ENCODE measurements around the gene IL15RA.
"Not testable (repeated sequence)": the region's sequence is repeated elsewhere in the genome, so short reads cannot be mapped to it uniquely, and the experiment has no call there.

Gene IL15RA

DNA sequence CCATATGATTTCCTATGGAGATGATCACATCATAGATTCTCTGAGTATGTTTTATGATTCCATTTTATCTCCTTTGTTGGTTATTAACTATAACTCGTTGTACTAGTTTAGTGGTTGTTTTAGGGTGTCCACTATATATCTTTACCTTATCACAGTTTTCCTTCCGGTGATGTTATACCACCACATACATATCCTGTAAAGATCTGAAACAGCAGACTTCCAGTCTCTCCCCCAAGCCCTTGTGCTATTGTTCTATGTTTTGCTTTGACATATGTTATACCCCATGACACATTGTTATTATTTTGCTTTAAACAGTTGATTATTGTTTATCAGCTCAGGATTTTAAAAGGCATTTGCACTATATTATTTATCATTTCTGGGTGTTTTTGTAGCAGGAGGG, 7.3 kb downstream of the IL15RA start:
- DNase-seq (ENCODE audit: low spot score) = no peak

GRCh38 chr10:5968681-5969453, 8.5 kb downstream of the IL15RA start:
- DNase-seq (ENCODE audit: low spot score) = no peak

DNA sequence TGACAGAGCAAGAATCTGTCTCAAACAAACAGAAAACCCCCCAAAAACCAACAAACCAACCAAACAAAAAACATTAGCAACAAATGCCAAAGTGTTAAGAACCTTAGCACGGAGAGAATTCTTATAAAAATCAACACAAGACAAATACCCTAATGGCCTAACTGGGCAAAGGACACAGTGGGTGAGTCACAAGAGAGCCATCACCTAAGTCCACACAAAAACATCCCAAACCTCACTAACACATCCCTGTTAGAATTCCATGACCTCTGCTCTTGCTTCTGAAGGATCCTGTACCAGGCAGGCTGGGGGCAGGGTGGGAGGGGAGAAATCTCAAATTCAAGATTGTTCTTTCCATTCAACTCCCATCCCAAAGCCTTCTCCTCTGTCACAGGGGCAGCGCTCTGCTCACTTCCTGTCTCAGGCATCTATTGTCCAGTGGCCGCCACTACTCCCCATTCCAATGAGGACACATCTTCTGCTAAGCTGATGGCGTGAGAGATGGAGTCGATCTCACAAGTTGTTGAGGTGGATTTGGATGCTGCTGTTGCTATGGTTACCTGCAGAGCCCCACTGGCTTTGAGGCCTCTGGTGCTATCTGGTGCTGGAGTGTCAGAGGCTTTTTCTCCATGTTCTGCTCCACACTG, 9.2 kb downstream of the IL15RA start:
- no peak for DNase-seq (ENCODE audit: low spot score)

GRCh38 chr10:5965266-5965665, 12.1 kb downstream of the IL15RA start:
- DNase-seq (ENCODE audit: low spot score) = no peak

- DNase-seq (ENCODE audit: low spot score) = no peak
Observed at GRCh38 chr10:5964736-5965135, 12.6 kb downstream of the IL15RA start.

GRCh38 chr10:5963591-5963990, 13.8 kb downstream of the IL15RA start:
- no peak for DNase-seq (ENCODE audit: low spot score)

GRCh38 chr10:5963071-5963470, 14.3 kb downstream of the IL15RA start:
- DNase-seq (ENCODE audit: low spot score) = no peak

GRCh38 chr10:5962358-5962940, 14.9 kb downstream of the IL15RA start:
- DNase-seq (ENCODE audit: low spot score) = not testable (repeated sequence)

GRCh38 chr10:5961405-5962100, 15.8 kb downstream of the IL15RA start:
- no peak for DNase-seq (ENCODE audit: low spot score)

DNA sequence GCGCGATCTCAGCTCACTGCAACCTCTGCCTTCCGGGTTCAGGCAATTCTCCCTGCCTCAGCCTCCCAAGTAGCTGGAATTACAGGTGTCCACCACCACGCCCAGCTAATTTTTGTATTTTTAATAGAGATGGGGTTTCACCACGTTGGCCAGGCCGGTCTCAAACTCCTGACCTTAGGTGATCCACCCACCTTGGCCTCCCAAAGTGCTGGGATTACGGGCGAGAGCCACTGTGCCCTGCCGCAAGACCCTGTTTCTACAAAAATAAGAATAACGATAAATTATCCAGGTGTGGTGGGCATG, 16.4 kb downstream of the IL15RA start:
- DNase-seq (ENCODE audit: low spot score) = not testable (repeated sequence)

DNA sequence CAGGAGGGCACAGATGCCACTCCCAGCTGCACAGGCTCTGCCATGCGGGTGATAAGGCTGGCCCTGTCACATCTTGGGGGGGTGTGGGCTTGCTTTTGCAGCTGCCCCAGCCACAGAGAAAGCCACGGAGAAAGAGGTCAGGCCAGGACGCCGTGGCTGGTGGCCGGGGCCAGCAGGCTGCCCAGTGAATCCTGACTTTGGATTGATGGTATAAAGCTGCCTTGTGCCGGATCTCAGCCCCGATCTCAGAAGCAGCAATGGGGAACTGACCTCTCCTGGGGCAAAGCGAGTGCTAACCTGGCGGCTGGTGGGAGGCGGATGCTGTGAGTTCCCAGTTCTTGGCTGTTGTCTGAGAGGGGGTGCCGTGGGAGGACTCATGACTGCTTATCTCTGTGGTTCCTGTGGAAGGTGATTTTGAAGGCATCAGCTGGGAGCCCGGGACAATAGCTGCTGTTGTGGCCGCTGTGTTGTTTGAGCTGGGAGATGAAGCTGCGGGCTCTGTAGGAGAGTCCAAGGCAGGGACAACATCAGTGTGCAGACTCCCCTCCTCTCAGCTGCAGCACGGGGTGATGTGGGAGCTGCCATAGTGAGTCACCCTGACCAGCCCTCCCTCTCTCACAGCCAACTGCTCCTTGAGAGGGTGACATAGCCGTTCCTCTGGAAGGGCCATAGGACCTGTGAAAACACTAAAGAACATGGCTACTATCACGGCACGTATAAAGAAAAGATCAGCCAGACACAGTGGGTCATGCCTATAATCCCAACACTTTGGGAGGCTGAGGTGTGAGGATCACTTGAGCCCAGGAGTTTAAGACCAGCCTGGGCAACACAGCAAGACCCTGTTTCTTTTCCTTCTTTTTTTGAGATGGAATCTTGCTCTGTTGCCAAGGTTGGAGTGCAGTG, 17.0 kb downstream of the IL15RA start:
- DNase-seq (ENCODE audit: low spot score) = no peak

- no peak for DNase-seq (ENCODE audit: low spot score)
Observed at GRCh38 chr10:5959581-5960069, 17.7 kb downstream of the IL15RA start.

DNA sequence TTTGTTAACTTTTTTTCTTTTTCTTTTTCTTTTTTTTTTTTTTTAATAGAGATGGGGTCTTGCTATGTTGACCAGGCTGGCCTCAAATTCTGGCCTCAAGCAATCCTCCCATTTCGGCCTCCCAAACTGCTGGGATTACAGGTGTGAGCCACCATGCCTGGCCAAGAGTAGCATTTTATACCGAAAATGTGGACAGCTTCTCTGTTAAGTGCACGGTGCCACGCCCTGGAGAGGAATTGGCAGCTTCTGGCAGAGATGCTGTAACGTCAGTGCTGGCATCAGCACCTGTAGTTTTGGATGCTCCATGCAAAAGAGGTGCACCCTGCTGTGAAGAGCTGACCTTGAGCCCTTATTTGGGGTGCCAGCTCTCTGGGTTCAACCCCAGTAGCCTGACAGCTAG, 18.2 kb downstream of the IL15RA start:
- DNase-seq (ENCODE audit: low spot score) = no peak

DNA sequence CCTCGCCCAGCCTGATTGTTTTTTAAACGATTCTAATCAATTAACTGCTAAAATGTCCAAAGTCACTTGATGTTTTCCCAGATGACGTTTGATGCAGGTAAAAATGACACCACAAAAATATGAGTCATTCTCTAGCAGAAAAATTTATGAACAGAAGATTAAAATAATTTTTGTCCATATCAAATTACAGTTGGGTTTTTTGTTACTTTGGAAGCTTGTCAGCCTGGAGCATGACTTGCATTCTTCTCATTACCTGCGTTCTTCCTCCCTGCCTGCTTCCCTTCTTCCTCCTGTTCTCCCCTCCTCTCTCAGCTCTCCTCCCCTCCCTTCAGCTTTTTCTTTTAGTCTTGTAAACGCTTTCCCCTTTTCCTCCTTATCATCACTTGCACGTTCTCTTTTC, 18.7 kb downstream of the IL15RA start:
- no peak for DNase-seq (ENCODE audit: low spot score)

GRCh38 chr10:5958077-5958476, 19.3 kb downstream of the IL15RA start:
- DNase-seq (ENCODE audit: low spot score) = no peak

GRCh38 chr10:5956146-5956936, 21.0 kb downstream of the IL15RA start:
- DNase-seq (ENCODE audit: low spot score) = no peak

- DNase-seq (ENCODE audit: low spot score) = no peak
Observed at GRCh38 chr10:5953676-5954075, 23.7 kb downstream of the IL15RA start.

DNA sequence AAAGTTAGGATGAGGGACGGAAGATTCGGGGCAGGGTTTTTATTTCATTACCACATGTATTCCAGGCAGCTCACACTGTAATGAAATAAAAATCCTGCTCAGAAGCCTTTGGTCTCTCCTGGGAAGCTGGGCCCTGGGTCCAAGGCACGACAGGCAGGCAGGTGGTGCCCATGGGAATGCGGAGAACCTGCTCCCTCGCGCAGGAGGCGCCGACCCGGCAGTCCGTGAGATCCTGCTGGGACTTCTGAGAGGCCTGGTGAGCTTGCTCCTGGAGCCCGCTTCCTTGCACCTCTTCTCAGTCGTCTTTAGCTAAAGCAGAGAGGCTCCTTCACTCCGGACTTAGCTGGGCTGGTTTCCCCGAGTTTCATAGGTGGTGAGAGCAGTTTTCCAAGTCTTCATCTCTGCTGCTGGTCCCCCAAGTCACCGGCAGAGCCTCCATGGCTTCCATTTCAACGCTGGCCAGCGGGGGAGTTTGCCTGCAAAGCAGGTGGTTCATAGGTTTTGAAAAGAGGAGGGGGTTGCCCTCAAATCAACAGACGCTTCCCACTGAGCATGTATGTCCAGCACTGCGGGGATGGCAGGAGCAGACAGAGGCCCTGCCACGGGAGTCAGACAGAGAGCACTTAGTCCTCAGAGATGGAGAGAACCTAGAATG, 24.5 kb downstream of the IL15RA start:
- DNase-seq (ENCODE audit: low spot score) = no peak

DNA sequence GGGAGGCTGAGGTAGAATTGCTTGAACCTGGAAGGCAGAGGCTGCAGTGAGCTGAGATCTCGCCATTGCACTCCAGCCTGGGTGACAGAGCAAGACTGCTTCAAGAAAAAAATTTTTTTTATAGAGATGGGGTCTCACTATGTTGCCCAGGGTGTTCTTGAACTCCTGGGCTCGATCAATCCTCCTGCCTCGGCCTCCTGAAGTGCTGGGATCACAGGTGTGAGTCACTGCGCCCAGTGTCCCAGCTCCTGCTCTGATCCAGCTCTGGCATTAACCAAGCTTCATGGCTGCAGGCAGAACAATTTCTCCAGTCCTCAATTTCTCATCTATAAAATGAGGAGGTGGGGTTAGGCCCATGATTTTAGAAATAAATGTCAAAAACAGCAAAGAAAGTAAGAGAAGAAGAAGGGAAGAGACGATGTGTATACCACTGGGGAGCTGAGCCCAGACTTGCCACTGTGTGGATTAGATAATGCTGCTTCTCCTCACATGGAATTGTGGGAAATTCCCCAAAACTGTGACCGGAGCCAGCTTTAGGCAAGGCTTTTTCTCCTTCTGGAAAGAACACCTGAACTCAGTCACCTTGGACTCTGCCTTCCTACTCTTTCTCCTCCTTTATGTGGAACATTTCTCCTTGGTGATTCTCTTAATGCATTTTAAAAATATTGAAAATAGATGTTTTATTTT, 25.5 kb downstream of the IL15RA start:
- DNase-seq (ENCODE audit: low spot score) = no peak

All from LoVo (cell line).